OCI-LY1 (cell line): ENCODE data around the gene LYZL4.

ENCODE experiments used
- EZH2 ChIP-seq: fragments of 200-600 bp; sonication (generic), shearing (Covaris generic); IDR thresholded peaks from 2 replicates; pipeline ENCODE4 v1.8.0; 2017; ENCODE audit warnings: borderline replicate concordance, mixed run types, mild to moderate bottlenecking, antibody characterized with exemption, low read length, moderate library complexity, mixed read lengths
- TF ChIP-seq, protein P1 (sequence below): fragments of 200-600 bp; sonication (generic), shearing (Covaris generic); IDR thresholded peaks from 2 replicates; pipeline ENCODE4 v1.5.1; 2017; ENCODE audit warnings: mild to moderate bottlenecking, antibody characterized with exemption, low read length, moderate library complexity, mixed read lengths

DNA sequence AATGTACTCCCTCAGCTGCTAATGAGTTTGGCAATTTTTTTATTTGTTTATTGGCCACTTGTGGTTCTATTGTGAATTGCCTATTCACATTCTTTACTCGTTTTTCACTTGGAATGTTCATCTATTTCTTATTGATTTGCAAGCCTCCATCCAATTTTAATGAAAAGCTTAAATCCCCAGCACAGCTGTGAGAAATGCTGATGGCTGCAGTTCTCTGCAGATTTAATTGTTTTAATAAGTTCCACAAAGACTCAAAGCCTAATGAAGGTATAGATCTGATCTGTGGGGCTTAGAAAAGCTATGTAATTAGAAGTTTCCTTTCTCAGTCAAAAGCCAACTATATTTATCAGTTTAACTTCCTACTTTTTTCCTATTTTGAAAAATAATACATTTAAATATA, 41.5 kb downstream of the LYZL4 start:
- TF ChIP-seq, protein P1, sequence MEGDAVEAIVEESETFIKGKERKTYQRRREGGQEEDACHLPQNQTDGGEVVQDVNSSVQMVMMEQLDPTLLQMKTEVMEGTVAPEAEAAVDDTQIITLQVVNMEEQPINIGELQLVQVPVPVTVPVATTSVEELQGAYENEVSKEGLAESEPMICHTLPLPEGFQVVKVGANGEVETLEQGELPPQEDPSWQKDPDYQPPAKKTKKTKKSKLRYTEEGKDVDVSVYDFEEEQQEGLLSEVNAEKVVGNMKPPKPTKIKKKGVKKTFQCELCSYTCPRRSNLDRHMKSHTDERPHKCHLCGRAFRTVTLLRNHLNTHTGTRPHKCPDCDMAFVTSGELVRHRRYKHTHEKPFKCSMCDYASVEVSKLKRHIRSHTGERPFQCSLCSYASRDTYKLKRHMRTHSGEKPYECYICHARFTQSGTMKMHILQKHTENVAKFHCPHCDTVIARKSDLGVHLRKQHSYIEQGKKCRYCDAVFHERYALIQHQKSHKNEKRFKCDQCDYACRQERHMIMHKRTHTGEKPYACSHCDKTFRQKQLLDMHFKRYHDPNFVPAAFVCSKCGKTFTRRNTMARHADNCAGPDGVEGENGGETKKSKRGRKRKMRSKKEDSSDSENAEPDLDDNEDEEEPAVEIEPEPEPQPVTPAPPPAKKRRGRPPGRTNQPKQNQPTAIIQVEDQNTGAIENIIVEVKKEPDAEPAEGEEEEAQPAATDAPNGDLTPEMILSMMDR: no peak
- no peak for TF ChIP-seq EZH2
